Measurements from ENCODE around the gene RNF7. TPM values are rescaled to one million over a fixed set of nuclear protein-coding genes. Genes with fewer than 3 reads are reported as not detected.
A peak's percentile ranks its signal among the peaks of the same experiment; 100 is the strongest.

RNF7 gene
- polyA plus RNA-seq, 2 of the 4 experiments (the other 2 are of a cell fraction) = 84.1 to 147 TPM

DNA sequence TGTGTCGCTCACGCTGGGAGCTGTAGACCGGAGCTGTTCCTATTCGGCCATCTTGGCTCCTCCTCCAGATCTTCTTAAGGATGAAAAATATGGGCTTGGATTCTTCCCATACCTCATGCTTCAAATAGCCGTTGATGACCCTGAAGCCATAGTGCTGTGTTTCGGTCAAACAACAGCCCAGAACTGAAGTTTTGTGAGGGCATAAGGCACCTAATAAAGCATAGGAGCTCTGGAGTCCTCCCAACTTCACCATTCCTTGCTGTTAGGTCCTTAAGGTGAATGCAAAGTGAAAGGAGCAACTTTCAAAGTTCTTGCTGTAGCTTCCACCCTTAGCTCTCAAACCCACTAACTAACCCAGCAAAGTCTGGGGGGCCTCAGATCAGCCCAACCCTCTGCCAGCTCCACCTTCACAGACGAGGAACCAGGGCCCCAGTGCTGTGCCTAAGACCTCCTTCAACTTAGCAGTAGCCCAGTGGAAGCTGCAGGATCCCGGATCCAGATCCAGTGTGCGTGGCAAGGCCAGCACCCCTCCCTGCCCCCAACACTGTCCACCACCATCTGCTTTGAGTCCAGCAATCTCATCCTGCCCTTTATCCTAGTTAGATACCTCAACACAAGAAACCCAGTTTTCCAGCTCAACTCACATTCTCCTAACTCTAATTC is 25.1 kb downstream of the RNF7 start, which contains the start of gene GRK7:
Gene GRK7 (plus strand): TSS at position 321 of the 663 bp plus-strand sequence. CDS start 14,877 bp downstream, outside the sequence.
- POLR2A ChIA-PET = no interaction called here
- ATAC-seq = peak; percentile 13 to 40; a peak in 2 of 6 replicates

GRCh38 chr3:141764045-141764444 is 25.9 kb downstream of the RNF7 start:
- H3K27ac ChIP-seq = no peak overlapping the region
- WGBS (ENCODE audit: missing lambda C conversion rate) = 85% methylated on average over 2 of the region's 2 CpGs
- DNase-seq (ENCODE audit: low read depth in 1 of 2, low spot score in 1 of 2) (no peak), ATAC-seq (no peak), FAIRE-seq (no peak)
- TF ChIP-seq HOXB13 (CRISPR knock-in tag; IDR thresholded peaks at IDR 0.05; ENCODE audit: low read depth) (no peak), CBX2 (IDR thresholded peaks at IDR 0.05; ENCODE audit: borderline replicate concordance, low read depth) (no peak), CHD4 (IDR thresholded peaks at IDR 0.05; ENCODE audit: borderline replicate concordance) (no peak)
- CTCF ChIA-PET = interaction anchor here (1.3 to 2.0 kb wide), 2 partner anchors 25 to 111 kb away, joined by 3 to 7 read pairs; partner anchors contain the start of gene RNF7
- no peaks in the 10 kb centered on the region for H3K4me1 ChIP-seq
- H3K9me3 ChIP-seq = no peaks in the 10 kb centered on the region
- POLR2A ChIA-PET = no interaction called here
- H3K4me3 ChIP-seq = no peak overlapping the region
- H3K4me2 ChIP-seq = no peak overlapping the region

More for the DNA sequence above, 25.1 kb downstream of the RNF7 start, which contains the start of gene GRK7:
- FAIRE-seq = no peak
- H3K4me3 ChIP-seq = peak within 1 kb of the TSS; percentile 36
- H3K27ac ChIP-seq = peak within 1 kb of the TSS; percentile 33 to 59; a peak in 2 of 6 replicates
- H3K4me1 ChIP-seq = no peaks in the 10 kb centered on the region
- 76% methylated on average over 9 of the region's 9 CpGs for WGBS (ENCODE audit: missing lambda C conversion rate)
- CTCF ChIA-PET = interaction anchor here (0.9 to 2.0 kb wide), 3 partner anchors 24 to 201 kb away, joined by 3 to 7 read pairs (median 3); partner anchors contain the start of gene RNF7
- H3K9me3 ChIP-seq = no peaks in the 10 kb centered on the region
- H3K4me2 ChIP-seq = peak within 1 kb of the TSS; percentile 36; the same call in 2 of the 3 replicates
- TF ChIP-seq HES2 (IDR thresholded peaks at IDR 0.05) (no peak), TP53 (CRISPR knock-in tag; IDR thresholded peaks at IDR 0.05) (no peak), POLR2A (IDR thresholded peaks at IDR 0.05; ENCODE audit: low read length) (no peak), EHF (CRISPR knock-in tag; IDR thresholded peaks at IDR 0.05) (no peak), FOSL2 (IDR thresholded peaks at IDR 0.05) (no peak), FOSL2 (CRISPR knock-in tag; IDR thresholded peaks at IDR 0.05) (no peak), FOXS1 (CRISPR knock-in tag; IDR thresholded peaks at IDR 0.05) (no peak)
- DNase-seq (ENCODE audit: low read depth in 1 of 2, low spot score in 1 of 2) = no peak

GRCh38 chr3:141764465-141764864 is 26.4 kb downstream of the RNF7 start:
- no peak overlapping the region for H3K4me3 ChIP-seq
- no peak for DNase-seq (ENCODE audit: low read depth in 1 of 2, low spot score in 1 of 2)
- H3K4me2 ChIP-seq = no peak overlapping the region
- TF ChIP-seq BHLHE40 (IDR thresholded peaks at IDR 0.05; ENCODE audit: low read depth, low read length) (no peak), EP300 (IDR thresholded peaks at IDR 0.05) (no peak), RNF2 (IDR thresholded peaks at IDR 0.05; ENCODE audit: borderline replicate concordance, low read depth) (no peak), HOXA7 (CRISPR knock-in tag; IDR thresholded peaks at IDR 0.05) (no peak)
- 89% methylated on average over 1 of the region's 1 CpG for WGBS (ENCODE audit: missing lambda C conversion rate)
- no peaks in the 10 kb centered on the region for H3K9me3 ChIP-seq
- H3K4me1 ChIP-seq = no peaks in the 10 kb centered on the region
- ChIA-PET POLR2A (no interaction called here), CTCF (interaction anchor here (1.2 to 2.0 kb wide), 3 partner anchors 10 to 111 kb away, joined by 3 to 7 read pairs (median 3); partner anchors contain the start of gene RNF7)
- H3K27ac ChIP-seq = no peak overlapping the region
- 0 out of 6 replicates have a peak, but pooled peaks of 1 of the 2 experiments have one; percentile 34 for ATAC-seq
- FAIRE-seq = no peak

- H3K4me1 ChIP-seq = no peaks in the 10 kb centered on the region
- CTCF ChIA-PET = interaction anchor here (1.0 to 1.2 kb wide), 2 partner anchors 9 to 26 kb away, joined by 3 to 6 read pairs; partner anchors contain the start of gene RNF7
- FAIRE-seq = no peak
- TF ChIP-seq HOXB5 (CRISPR knock-in tag; IDR thresholded peaks at IDR 0.05) (no peak), KDM5A (IDR thresholded peaks at IDR 0.05) (no peak), ZNF302 (CRISPR knock-in tag; IDR thresholded peaks at IDR 0.05) (no peak), POLR2AphosphoS2 (conservative IDR thresholded peaks at IDR 0.05; ENCODE audit: low read length) (no peak), MAZ (IDR thresholded peaks at IDR 0.05; ENCODE audit: borderline replicate concordance, low read depth, low read length) (no peak), MYC (IDR thresholded peaks at IDR 0.05; ENCODE audit: borderline replicate concordance, low read length) (no peak), RCOR1 (IDR thresholded peaks at IDR 0.05; ENCODE audit: low read depth, low read length) (no peak), CTCF (IDR thresholded peaks at IDR 0.05) (no peak), SMC3 (IDR thresholded peaks at IDR 0.05) (no peak), HDAC2 (IDR thresholded peaks at IDR 0.05) (no peak)
- H3K4me3 ChIP-seq = no peak overlapping the region
- no peak for DNase-seq (ENCODE audit: low read depth in 1 of 2, low spot score in 1 of 2)
- POLR2A ChIA-PET = no interaction called here
- ATAC-seq = no peak
- H3K9me3 ChIP-seq = no peaks in the 10 kb centered on the region
- H3K4me2 ChIP-seq = no peak overlapping the region
- WGBS (ENCODE audit: missing lambda C conversion rate) = 84% methylated on average over 2 of the region's 2 CpGs
- no peak overlapping the region for H3K27ac ChIP-seq
Observed at GRCh38 chr3:141764986-141765385, 26.9 kb downstream of the RNF7 start.
